ENCODE results near the gene STX10. TPM values are rescaled to one million over a fixed set of nuclear protein-coding genes. Genes with fewer than 3 reads are reported as not detected.

The STX10 gene
- total RNA-seq, 1 donor from 2014 or later, result 36.5 TPM

DNA sequence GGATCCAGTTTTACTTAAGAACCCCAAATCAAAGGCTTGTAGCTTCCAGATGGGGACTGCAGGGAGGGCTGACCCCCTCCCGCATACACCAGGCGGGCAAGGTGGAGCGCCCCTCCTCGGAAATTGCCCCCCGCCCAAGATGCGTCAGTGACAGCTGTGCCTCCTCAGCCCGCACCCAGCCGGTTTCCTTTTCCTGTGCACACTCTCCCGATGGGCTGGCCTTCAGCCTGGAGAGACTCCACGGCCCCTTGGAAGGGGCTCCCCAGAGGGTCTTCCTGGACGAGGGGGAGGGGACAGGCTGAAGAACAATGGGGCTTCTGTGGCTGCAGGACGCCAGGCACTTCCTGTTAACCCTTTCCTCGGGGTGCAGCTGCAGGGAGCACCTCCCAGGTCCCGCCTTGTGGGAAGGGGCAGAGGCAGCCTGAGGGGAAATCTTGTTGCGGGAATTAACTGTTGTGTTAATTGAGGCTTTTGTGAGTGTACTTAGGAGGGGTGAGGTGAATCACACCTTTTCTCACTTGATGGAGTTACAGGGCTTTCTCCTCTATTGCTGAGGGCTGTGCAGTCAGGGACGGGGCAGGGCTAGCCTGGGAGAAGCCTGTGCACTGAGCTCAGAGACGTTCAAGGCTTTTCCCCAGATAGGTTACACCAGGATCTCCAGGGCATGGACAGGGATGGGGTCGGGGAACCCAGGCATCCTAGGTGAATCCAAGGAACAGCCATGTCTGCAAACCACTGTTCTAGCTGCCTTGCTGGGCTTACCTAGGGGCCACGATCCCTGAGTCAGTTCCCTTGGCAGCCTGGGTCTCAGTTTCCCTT, 14.4 kb upstream of the STX10 start:
- Histone ChIP-seq H2AFZ (replicated peaks) (peak overlapping the region; percentile 1), H3K4me3 (peak overlapping the region; percentile 47), H3K27me3 (no peaks in the 10 kb centered on the region), H3K4me2 (peak overlapping the region; percentile 72), H3K9me3 (ENCODE audit: low read depth) (no peaks in the 10 kb centered on the region), H3K27ac (peak overlapping the region; percentile 91), H3K79me2 (ENCODE audit: low read depth) (no peaks in the 10 kb centered on the region), H3K9ac (no peak overlapping the region), H3K36me3 (no peaks in the 10 kb centered on the region), H4K20me1 (ENCODE audit: low read depth) (no peaks in the 10 kb centered on the region), H3F3A (ENCODE audit: low read depth) (peaks cover 57% of the 10 kb centered on the region), H3K4me1 (peaks cover 24% of the 10 kb centered on the region)
- no peaks in the 10 kb centered on the region for H3K36me3 Mint-ChIP-seq
- TF ChIP-seq EZH2 (IDR thresholded peaks at IDR 0.05) (no peak), CTCF (IDR thresholded peaks at IDR 0.05) (no peak), EZH2phosphoT487 (IDR thresholded peaks at IDR 0.05) (no peak)
- peaks cover 8% of the 10 kb centered on the region for H3K27me3 Mint-ChIP-seq (ENCODE audit: insufficient read depth, low read depth)
- peak; percentile 92 for DNase-seq (ENCODE audit: low spot score)
- peaks cover 45% of the 10 kb centered on the region for H3K4me1 Mint-ChIP-seq
- peak overlapping the region; percentile 97 for H3K27ac Mint-ChIP-seq
- H3K4me3 Mint-ChIP-seq, result peak overlapping the region; percentile 76
- H3K9me3 Mint-ChIP-seq, result no peaks in the 10 kb centered on the region

GRCh38 chr19:13163609-13164342, 13.6 kb upstream of the STX10 start:
- no peaks in the 10 kb centered on the region for H3K36me3 Mint-ChIP-seq
- peak overlapping the region; percentile 83 for H3K4me3 Mint-ChIP-seq
- Histone ChIP-seq H3K9ac (no peak overlapping the region), H3K4me3 (peak overlapping the region; percentile 47), H3K36me3 (no peaks in the 10 kb centered on the region), H2AFZ (replicated peaks) (peak overlapping the region; percentile 1), H3K4me2 (peak overlapping the region; percentile 72), H3K27me3 (no peaks in the 10 kb centered on the region), H3K27ac (peak overlapping the region; percentile 91), H3K9me3 (ENCODE audit: low read depth) (no peaks in the 10 kb centered on the region), H3K79me2 (ENCODE audit: low read depth) (no peaks in the 10 kb centered on the region), H3F3A (ENCODE audit: low read depth) (peaks cover 57% of the 10 kb centered on the region), H4K20me1 (ENCODE audit: low read depth) (no peaks in the 10 kb centered on the region), H3K4me1 (peaks cover 24% of the 10 kb centered on the region)
- peaks cover 43% of the 10 kb centered on the region for H3K4me1 Mint-ChIP-seq
- TF ChIP-seq EZH2phosphoT487 (IDR thresholded peaks at IDR 0.05) (peak; percentile 15), EZH2 (IDR thresholded peaks at IDR 0.05) (no peak), CTCF (IDR thresholded peaks at IDR 0.05) (no peak)
- DNase-seq (ENCODE audit: low spot score), result peak; percentile 94
- peak overlapping the region; percentile 94 for H3K27ac Mint-ChIP-seq
- no peaks in the 10 kb centered on the region for H3K9me3 Mint-ChIP-seq
- peaks cover 5% of the 10 kb centered on the region for H3K27me3 Mint-ChIP-seq (ENCODE audit: insufficient read depth, low read depth)

DNA sequence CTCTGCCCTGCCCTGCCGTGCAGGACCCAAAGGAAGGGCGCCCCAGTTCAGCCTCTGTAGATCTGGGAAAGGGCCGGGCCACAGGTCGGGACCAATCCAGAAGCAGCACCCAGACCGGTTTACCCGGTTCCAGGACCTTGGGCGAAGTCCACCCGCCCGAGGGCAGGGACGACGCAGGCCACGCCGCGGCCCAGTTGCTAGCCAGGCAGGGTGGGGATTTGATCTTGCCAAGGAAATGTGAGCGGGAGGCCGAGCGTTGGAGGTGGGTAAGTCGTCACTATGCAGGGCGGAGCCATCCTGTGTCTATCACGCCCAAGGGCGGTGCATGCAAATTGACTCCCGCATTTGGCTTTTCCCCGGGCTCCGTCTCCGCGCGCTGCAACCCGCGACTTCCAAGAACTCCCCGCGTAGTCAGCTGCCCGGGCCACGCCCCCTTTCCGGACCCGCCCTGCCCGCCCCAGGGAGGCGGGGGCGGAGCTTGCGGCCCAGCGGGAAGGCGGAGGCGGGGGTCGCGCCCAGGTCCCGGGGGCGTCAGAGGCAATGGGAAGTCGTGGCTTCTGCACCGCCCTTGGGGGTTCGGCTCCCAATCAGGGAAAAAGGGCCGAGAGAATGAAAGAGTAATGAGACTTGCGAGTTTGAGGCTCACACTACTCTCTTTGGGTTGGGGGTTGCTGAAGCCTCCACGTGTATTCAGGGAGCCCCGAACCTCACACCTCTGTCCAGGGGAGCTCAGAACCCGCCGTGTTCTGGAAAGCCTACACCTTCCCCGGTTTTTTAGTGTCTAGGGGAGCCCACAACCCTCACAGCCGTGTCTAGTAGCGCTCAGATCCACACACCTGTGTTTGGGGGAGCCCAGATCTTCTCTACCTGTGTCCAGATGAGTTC, 12.8 kb upstream of the STX10 start:
- Histone ChIP-seq H3K27ac (peak overlapping the region; percentile 91), H3K9ac (no peak overlapping the region), H3F3A (ENCODE audit: low read depth) (peaks cover 57% of the 10 kb centered on the region), H3K36me3 (no peaks in the 10 kb centered on the region), H3K4me2 (peak overlapping the region; percentile 72), H3K79me2 (ENCODE audit: low read depth) (no peaks in the 10 kb centered on the region), H3K4me1 (peaks cover 24% of the 10 kb centered on the region), H3K27me3 (no peaks in the 10 kb centered on the region), H4K20me1 (ENCODE audit: low read depth) (no peaks in the 10 kb centered on the region), H3K9me3 (ENCODE audit: low read depth) (no peaks in the 10 kb centered on the region), H3K4me3 (peak overlapping the region; percentile 47), H2AFZ (replicated peaks) (peak overlapping the region; percentile 91)
- peaks cover 11% of the 10 kb centered on the region for H3K27me3 Mint-ChIP-seq (ENCODE audit: insufficient read depth, low read depth)
- no peak for TF ChIP-seq EZH2 (IDR thresholded peaks at IDR 0.05)
- no peak for TF ChIP-seq EZH2phosphoT487 (IDR thresholded peaks at IDR 0.05)
- no peak for TF ChIP-seq CTCF (IDR thresholded peaks at IDR 0.05)
- peak overlapping the region; percentile 83 for H3K4me3 Mint-ChIP-seq
- H3K4me1 Mint-ChIP-seq, result peaks cover 45% of the 10 kb centered on the region
- peak; percentile 97 for DNase-seq (ENCODE audit: low spot score)
- H3K9me3 Mint-ChIP-seq, result no peaks in the 10 kb centered on the region
- H3K36me3 Mint-ChIP-seq, result no peaks in the 10 kb centered on the region
- H3K27ac Mint-ChIP-seq, result peak overlapping the region; percentile 94
